Smooth muscle cell of trachea (primary cell): ENCODE data around the gene PPP2CA. TPM values are rescaled to one million over a fixed set of nuclear protein-coding genes. Genes with fewer than 3 reads are reported as not detected.

Source experiments
- total RNA-seq: library from RNA; depleted of rRNA; stranded (reverse); fragments of >200 nt; gene quantifications from 2 replicates; pipeline ENCODE4 v1.2.1, GENCODE V29; 2014

PPP2CA gene
- total RNA-seq, result 64.7 and 117 TPM in 2 replicates

GRCh38 chr5:134225780-134226440, at the start of gene PPP2CA:
Gene PPP2CA, minus strand, starts transcription at chr5:134226073. Its CDS starts 212 bp downstream, at chr5:134225861.

GRCh38 chr5:134176511-134177368, 49.1 kb downstream of the PPP2CA start, which contains the start of gene SKP1:
Gene SKP1, minus strand, starts transcription at chr5:134176950. Its CDS starts 2,928 bp downstream, at chr5:134174022.

Other genes starting within 250 kb of the PPP2CA start
- gene VDAC1, start 221.1 kb downstream of the PPP2CA start, total RNA-seq, result 362 and 375 TPM in 2 replicates
- gene TCF7, start 111.4 kb downstream of the PPP2CA start, total RNA-seq, result 5.1 and 7.1 TPM in 2 replicates
- gene SKP1, start 49.1 kb downstream of the PPP2CA start, total RNA-seq, result 336 and 360 TPM in 2 replicates
- 1.3 and 1.8 TPM in 2 replicates for gene CDKL3, start 141.1 kb upstream of the PPP2CA start, total RNA-seq
- gene UBE2B, start 145.5 kb upstream of the PPP2CA start, total RNA-seq, result 17.2 and 29.1 TPM in 2 replicates
- 18.4 and 37.8 TPM in 2 replicates for gene CDKN2AIPNL, start 185.8 kb upstream of the PPP2CA start, total RNA-seq